ENCODE results near the gene GABRR2.

DNA sequence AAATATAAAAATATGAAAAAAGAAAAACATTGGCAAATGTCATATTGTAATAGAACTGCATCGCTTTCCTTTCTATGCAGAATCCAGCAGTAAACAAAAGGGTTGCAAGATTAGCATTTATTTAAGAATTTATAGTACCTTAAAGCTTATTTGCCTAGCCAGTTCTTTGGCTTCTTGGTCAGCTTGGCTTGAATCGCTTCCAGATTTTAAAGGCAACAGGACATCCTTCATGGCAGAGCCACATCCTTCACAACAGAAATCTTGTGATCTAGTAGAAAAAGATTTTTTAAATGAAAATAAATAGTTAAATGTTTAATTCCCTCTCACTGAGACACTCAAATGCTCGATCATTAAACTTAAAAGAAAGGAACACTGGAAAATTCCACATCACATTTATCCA lies 20.1 kb upstream of the GABRR2 start:
- no peak for TF ChIP-seq EZH2 (IDR thresholded peaks at IDR 0.05; ENCODE audit: insufficient read depth, low read length)
- TF ChIP-seq, protein P1, sequence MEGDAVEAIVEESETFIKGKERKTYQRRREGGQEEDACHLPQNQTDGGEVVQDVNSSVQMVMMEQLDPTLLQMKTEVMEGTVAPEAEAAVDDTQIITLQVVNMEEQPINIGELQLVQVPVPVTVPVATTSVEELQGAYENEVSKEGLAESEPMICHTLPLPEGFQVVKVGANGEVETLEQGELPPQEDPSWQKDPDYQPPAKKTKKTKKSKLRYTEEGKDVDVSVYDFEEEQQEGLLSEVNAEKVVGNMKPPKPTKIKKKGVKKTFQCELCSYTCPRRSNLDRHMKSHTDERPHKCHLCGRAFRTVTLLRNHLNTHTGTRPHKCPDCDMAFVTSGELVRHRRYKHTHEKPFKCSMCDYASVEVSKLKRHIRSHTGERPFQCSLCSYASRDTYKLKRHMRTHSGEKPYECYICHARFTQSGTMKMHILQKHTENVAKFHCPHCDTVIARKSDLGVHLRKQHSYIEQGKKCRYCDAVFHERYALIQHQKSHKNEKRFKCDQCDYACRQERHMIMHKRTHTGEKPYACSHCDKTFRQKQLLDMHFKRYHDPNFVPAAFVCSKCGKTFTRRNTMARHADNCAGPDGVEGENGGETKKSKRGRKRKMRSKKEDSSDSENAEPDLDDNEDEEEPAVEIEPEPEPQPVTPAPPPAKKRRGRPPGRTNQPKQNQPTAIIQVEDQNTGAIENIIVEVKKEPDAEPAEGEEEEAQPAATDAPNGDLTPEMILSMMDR (IDR thresholded peaks at IDR 0.05; ENCODE audit: insufficient read depth, low read depth, low read length): no peak
